SK-N-SH (cell line): ENCODE results near the gene NEK3. TPM values are rescaled to one million over a fixed set of nuclear protein-coding genes. Genes with fewer than 3 reads are reported as not detected.
"Not testable (repeated sequence)": the region's sequence is repeated elsewhere in the genome, so short reads cannot be mapped to it uniquely, and the experiment has no call there.

Experiments used
- CTCF ChIA-PET: fragments of 300-600, 350-600 bp; formaldehyde crosslinking; extraction: SDS; loops from one replicate; lab custom pipeline; 2021; lab: Yijun Ruan, JAX
- POLR2A ChIA-PET: fragments of 350-600 bp; sonication (Branson Sonifier 250); formaldehyde crosslinking; extraction: SDS; loops from one replicate; lab custom pipeline; 2020; ENCODE audit warnings: antibody characterized with exemption, inconsistent platforms; lab: Yijun Ruan, JAX
- DNase-seq: peaks from one replicate; pipeline ENCODE4 v3.0.0; 2012
- H2AFZ ChIP-seq: fragments of 200-600 bp; sonication (generic); 2 replicates; pipeline ENCODE4 v1.8.1; 2016; ENCODE audit warnings: antibody characterized with exemption, mild to moderate bottlenecking, low read depth
- H3F3A ChIP-seq: fragments of 200-600 bp; sonication (generic); replicated peaks from 2 replicates; pipeline ENCODE3; 2016; ENCODE audit warnings: antibody characterized with exemption, mild to moderate bottlenecking; ENCODE audit not compliant: insufficient read depth
- H3K27ac ChIP-seq, 2 experiments: fragments of 200-500 bp in 1 of 2; fragments of 200-600 bp in 1 of 2; sonication (Bioruptor generic) in 1 of 2; sonication (generic), shearing (Covaris generic) in 1 of 2; 2 replicates each; pipeline versions ENCODE4 v1.5.1 to v1.6.1; 2014 to 2016; ENCODE audit warnings: low read depth in 2 of 2, inconsistent platforms in 1 of 2, low read length in 1 of 2, mild to moderate bottlenecking in 1 of 2, mixed read lengths in 1 of 2
- H3K27me3 ChIP-seq: fragments of 200-600 bp; sonication (generic), shearing (Covaris generic); 2 replicates; pipeline ENCODE4 v1.6.1; 2016; ENCODE audit warnings: mixed run types; ENCODE audit not compliant: insufficient read depth
- H3K36me3 ChIP-seq, 2 experiments: fragments of 200-500 bp in 1 of 2; fragments of 200-600 bp in 1 of 2; sonication (Bioruptor generic) in 1 of 2; sonication (generic) in 1 of 2; replicated peaks in 1 of 2; 2 replicates each; pipeline versions ENCODE3 to v1.5.1; 2014 to 2016; ENCODE audit warnings: low read length in 1 of 2, mild to moderate bottlenecking in 1 of 2; ENCODE audit not compliant: insufficient read depth in 2 of 2, control insufficient read depth in 1 of 2
- H3K4me1 ChIP-seq, 2 experiments: fragments of 200-500 bp in 1 of 2; fragments of 200-600 bp in 1 of 2; sonication (Bioruptor generic) in 1 of 2; sonication (generic), shearing (Covaris generic) in 1 of 2; 2 replicates each; pipeline versions ENCODE4 v1.5.1 to v1.6.1; 2014 to 2016; ENCODE audit warnings: low read depth in 1 of 2, low read length in 1 of 2, mixed run types in 1 of 2; ENCODE audit not compliant: insufficient read depth in 2 of 2, control insufficient read depth in 1 of 2
- H3K4me2 ChIP-seq: fragments of 200-600 bp; sonication (generic), shearing (Covaris generic); 2 replicates; pipeline ENCODE4 v1.6.1; 2017; ENCODE audit warnings: mixed run types
- H3K4me3 ChIP-seq, 2 experiments: fragments of 200-500 bp in 1 of 2; fragments of 200-600 bp in 1 of 2; sonication (Bioruptor generic) in 1 of 2; sonication (generic), shearing (Covaris generic) in 1 of 2; 2 replicates each; pipeline versions ENCODE4 v1.5.1 to v1.8.1; 2014 to 2016; ENCODE audit warnings: low read depth in 2 of 2, inconsistent platforms in 1 of 2, low read length in 1 of 2, mild to moderate bottlenecking in 1 of 2, mixed read lengths in 1 of 2, moderate library complexity in 1 of 2
- H3K79me2 ChIP-seq: fragments of 200-600 bp; sonication (generic); 2 replicates; pipeline ENCODE4 v1.8.1; 2017; ENCODE audit warnings: mild to moderate bottlenecking; ENCODE audit not compliant: insufficient read depth
- H3K9ac ChIP-seq: fragments of 200-600 bp; sonication (generic); 2 replicates; pipeline ENCODE4 v1.6.1; 2017; ENCODE audit warnings: mixed run types
- H3K9me2 ChIP-seq: fragments of 200-600 bp; sonication (generic); 2 replicates; pipeline ENCODE4 v1.6.1; 2017; ENCODE audit warnings: mixed run types
- H3K9me3 ChIP-seq: fragments of 200-600 bp; sonication (generic); 2 replicates; pipeline ENCODE4 v1.6.1; 2017; ENCODE audit warnings: mixed run types, mild to moderate bottlenecking, moderate library complexity
- H4K20me1 ChIP-seq: fragments of 200-600 bp; sonication (generic); 2 replicates; pipeline ENCODE4 v1.6.1; 2017; ENCODE audit warnings: mild to moderate bottlenecking, mixed run types; ENCODE audit not compliant: insufficient read depth
- FOXJ3 ChIP-seq: sonication (generic); formaldehyde crosslinking; IDR thresholded peaks from 2 replicates; pipeline ENCODE4 v1.5.1; 2020; ENCODE audit warnings: mild to moderate bottlenecking, missing genetic modification reagents
- GATA2 ChIP-seq: sonication (generic); formaldehyde crosslinking; IDR thresholded peaks from 2 replicates; pipeline ENCODE4 v1.5.0; 2020; ENCODE audit warnings: mild to moderate bottlenecking, missing genetic modification reagents
- MEF2A ChIP-seq: IDR thresholded peaks from 2 replicates; pipeline ENCODE4 v1.4.0; 2012; ENCODE audit warnings: low read depth, borderline replicate concordance
- MXI1 ChIP-seq: IDR thresholded peaks from 2 replicates; pipeline ENCODE4 v1.6.1; 2012; ENCODE audit warnings: mild to moderate bottlenecking, low read depth, low read length, improper control_type of control experiment
- RCOR1 ChIP-seq: fragments of 150-350 bp; IDR thresholded peaks from 2 replicates; pipeline ENCODE4 v1.6.1; 2017; ENCODE audit warnings: antibody characterized with exemption, low read length
- WGBS: methylation state at CpG from one replicate; pipeline ENCODE4 v1.1.6; 2017; ENCODE audit warnings: low lambda C conversion rate; 5-methylcytosine and 5-hydroxymethylcytosine counted together
- polyA plus RNA-seq, 3 experiments: library from polyadenylated mRNA; depleted of rRNA; stranded (reverse); fragments of >200 nt; gene quantifications; 2 replicates each; pipeline ENCODE4 v1.2.3, GENCODE V29; 2012
- TF ChIP-seq, protein P1 (sequence below): IDR thresholded peaks from 2 replicates; pipeline ENCODE4 v1.6.1; 2012; ENCODE audit warnings: mild to moderate bottlenecking, low read depth, low read length, moderate library complexity

Gene NEK3
- polyA plus RNA-seq, 1 of the 3 experiments (the other 2 are of a cell fraction) = 12.7 TPM

DNA sequence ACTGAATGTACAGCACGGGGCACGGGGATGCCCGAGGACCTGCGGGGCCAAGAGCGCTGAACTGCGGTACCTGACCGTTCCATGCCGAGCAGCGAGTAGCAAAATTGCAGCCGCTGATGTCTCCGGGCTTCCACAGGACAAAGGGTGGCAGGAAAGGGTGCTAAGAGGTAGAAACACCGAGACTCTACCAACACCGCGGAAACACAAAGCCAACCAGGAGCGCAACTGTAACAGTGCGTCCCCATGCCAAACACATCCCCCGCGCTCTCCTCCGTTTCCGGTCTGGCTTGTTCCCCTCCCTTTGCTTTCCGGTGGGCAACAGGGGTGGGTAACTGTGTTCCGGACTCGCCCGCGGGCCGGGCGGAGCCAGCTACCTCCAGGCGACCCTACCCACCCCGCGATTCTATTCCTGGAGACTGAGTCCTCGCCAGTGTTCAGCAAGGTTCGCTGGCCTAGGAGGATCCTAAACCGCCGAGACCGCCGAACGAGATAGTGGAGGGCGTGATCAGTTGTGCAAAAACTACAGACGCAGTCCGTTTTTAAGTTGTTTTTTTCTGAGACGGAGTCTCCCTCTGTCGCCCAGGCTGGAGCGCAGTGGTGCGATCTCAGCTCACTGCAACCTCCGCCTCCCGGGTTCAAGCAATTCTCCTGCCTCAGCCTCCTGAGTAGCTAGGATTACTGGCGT is 34.9 kb upstream of the NEK3 start (continued):
- TF ChIP-seq MEF2A = no peak
- TF ChIP-seq FOXJ3 (CRISPR knock-in tag) = peak; percentile 62; the same call in 1 of the 2 replicates
- TF ChIP-seq, protein P1, sequence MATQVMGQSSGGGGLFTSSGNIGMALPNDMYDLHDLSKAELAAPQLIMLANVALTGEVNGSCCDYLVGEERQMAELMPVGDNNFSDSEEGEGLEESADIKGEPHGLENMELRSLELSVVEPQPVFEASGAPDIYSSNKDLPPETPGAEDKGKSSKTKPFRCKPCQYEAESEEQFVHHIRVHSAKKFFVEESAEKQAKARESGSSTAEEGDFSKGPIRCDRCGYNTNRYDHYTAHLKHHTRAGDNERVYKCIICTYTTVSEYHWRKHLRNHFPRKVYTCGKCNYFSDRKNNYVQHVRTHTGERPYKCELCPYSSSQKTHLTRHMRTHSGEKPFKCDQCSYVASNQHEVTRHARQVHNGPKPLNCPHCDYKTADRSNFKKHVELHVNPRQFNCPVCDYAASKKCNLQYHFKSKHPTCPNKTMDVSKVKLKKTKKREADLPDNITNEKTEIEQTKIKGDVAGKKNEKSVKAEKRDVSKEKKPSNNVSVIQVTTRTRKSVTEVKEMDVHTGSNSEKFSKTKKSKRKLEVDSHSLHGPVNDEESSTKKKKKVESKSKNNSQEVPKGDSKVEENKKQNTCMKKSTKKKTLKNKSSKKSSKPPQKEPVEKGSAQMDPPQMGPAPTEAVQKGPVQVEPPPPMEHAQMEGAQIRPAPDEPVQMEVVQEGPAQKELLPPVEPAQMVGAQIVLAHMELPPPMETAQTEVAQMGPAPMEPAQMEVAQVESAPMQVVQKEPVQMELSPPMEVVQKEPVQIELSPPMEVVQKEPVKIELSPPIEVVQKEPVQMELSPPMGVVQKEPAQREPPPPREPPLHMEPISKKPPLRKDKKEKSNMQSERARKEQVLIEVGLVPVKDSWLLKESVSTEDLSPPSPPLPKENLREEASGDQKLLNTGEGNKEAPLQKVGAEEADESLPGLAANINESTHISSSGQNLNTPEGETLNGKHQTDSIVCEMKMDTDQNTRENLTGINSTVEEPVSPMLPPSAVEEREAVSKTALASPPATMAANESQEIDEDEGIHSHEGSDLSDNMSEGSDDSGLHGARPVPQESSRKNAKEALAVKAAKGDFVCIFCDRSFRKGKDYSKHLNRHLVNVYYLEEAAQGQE = peak; percentile 63
- TF ChIP-seq RCOR1 = peak; percentile 67

DNA sequence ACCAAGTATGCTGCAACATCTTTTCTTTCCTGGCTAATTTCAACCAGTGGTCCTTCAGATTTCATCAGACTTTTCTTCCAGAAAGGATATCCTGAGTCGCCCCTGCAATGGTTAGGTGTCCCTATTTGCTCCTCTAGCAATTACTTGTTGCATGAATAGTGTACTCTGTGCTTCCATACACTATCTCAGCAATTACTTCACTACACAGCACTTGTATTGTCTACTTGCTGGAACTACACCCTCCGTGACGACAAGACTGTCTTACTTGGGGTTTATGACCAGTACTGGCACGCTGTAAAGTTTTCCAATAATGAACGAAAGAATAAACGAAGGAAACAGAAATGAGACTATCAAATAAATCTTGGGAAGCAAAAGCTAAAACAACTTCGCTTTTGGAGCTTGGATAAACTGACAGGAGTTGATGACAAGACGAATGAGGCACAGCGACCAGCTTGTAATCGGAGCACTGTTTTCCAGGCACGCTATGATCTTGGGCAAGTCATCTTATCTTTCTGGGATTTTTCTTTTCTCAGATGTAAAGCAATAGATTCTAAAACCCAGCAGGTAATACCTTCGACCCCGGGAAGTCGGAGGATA is 34.3 kb upstream of the NEK3 start:
- Histone ChIP-seq H3K79me2 (peaks cover 42% of the 10 kb centered on the region), H3K27ac (peak overlapping the region; percentile 59 to 84; a peak in 3 of 4 replicates), H2AFZ (peak overlapping the region; percentile 96), H3K4me3 (peak overlapping the region; percentile 86 to 89), H3K9ac (peak overlapping the region; percentile 86), H3K4me2 (peak overlapping the region; percentile 85)
- not testable (repeated sequence) for H3F3A ChIP-seq, H3K9me3 ChIP-seq, H3K4me1 ChIP-seq, H3K27me3 ChIP-seq, DNase-seq, H3K9me2 ChIP-seq, H3K36me3 ChIP-seq, H4K20me1 ChIP-seq
- ChIA-PET CTCF (interaction anchor here (1.1 to 2.0 kb wide), 2 partner anchors 29 to 66 kb away, joined by 4 to 9 read pairs; no protein-coding TSS in a partner anchor), POLR2A (interaction anchor here (1.5 kb wide), 1 partner anchor 182 kb away, joined by 4 read pairs; the partner anchor contains the start of genes ALG11 and ATP7B)
- under 1% methylated on average over 14 of the region's 14 CpGs for WGBS

DNA sequence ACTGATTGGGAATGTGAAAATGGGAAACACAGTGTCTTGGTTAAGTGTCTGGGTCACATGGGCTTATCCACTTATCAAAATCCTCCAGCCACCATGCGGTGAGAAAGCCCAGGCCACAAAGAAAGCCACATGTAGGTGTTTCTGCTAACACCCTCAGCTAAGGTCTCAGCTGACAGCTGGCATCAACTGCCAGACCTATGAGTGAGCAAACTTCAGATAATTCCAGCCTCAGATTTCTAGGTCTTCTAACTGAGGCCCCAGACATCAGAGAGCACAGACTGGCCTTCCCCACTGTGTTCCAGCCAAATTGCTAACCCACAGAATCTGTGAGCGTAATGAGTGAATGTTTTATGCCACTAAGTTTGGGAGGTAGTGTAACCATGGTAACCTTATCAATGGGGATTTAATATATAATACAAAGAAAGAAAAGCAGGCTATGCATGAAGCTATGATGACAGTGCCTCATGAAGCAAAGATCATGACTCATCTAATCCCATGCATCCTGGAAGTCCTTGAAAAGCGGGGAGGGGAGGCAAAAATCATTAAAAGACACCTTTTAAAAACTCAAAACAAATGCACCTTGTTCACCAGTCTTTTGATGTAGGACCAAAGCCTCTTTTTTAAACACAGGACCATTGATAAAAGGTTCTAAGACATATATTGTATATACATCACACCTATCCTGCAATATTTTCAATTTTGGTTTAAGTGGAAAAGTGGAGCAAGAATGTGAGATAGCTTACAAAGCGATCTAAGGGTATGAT is 28.2 kb upstream of the NEK3 start:
- H2AFZ ChIP-seq, POLR2A ChIA-PET, H4K20me1 ChIP-seq, CTCF ChIA-PET, H3F3A ChIP-seq, H3K27me3 ChIP-seq, H3K4me1 ChIP-seq, H3K9me3 ChIP-seq, H3K9me2 ChIP-seq, H3K4me3 ChIP-seq, DNase-seq, H3K4me2 ChIP-seq, H3K9ac ChIP-seq: not testable (repeated sequence)
- 83% methylated on average over 4 of the region's 4 CpGs for WGBS
- Histone ChIP-seq H3K36me3 (peaks cover 9 to 31% of the 10 kb centered on the region in 2 experiments), H3K79me2 (peaks cover 27% of the 10 kb centered on the region; the same call in 1 of the 2 replicates), H3K27ac (peak overlapping the region in 1 of 2 experiments; percentile 40; a peak in 1 of 4 replicates)
- TF ChIP-seq MXI1 (0 out of 2 replicates have a peak, but pooled peaks have one; percentile 22), GATA2 (CRISPR knock-in tag) (peak; percentile 8; the same call in 1 of the 2 replicates)
